IMR-90 (cell line): Measurements from ENCODE around the gene AZIN2. TPM values are rescaled to one million over a fixed set of nuclear protein-coding genes. Genes with fewer than 3 reads are reported as not detected.

Experiments
- ATAC-seq: fragments of 200-7000 bp; cut with Tn5 transposase; 2 replicates; pipeline ENCODE4 v1.9.1; 2020; ENCODE audit warnings: low read depth, mild to moderate bottlenecking, moderate library complexity
- Bru-seq: library from RNA; stranded (reverse); fragments of 400-500 nt; gene quantifications from one replicate; lab custom pipeline; 2021; lab: Mats Ljungman, UMichigan
- BruChase-seq, 2 experiments: library from RNA; stranded (reverse); fragments of 400-500 nt; gene quantifications; one replicate each; lab custom pipeline; 2021; lab: Mats Ljungman, UMichigan
- BruUV-seq: library from RNA; stranded (reverse); fragments of 400-500 nt; replicated peaks from 2 replicates; lab custom pipeline; 2021; lab: Mats Ljungman, UMichigan
- CTCF ChIA-PET: fragments of 300-600 bp; formaldehyde crosslinking; extraction: SDS; loops from one replicate; lab custom pipeline; 2021; ENCODE audit warnings: antibody characterized with exemption; lab: Yijun Ruan, JAX
- POLR2A ChIA-PET: fragments of 300-600 bp; sonication (Branson Sonifier 250); formaldehyde crosslinking; loops from one replicate; lab custom pipeline; 2022; ENCODE audit warnings: antibody characterized with exemption; ENCODE audit not compliant: unreplicated experiment; lab: Charles Lee
- DNase-seq: peaks from one replicate; pipeline ENCODE4 v3.0.0; 2013
- H2AFZ ChIP-seq: replicated peaks from 2 replicates; pipeline ENCODE3; 2013; ENCODE audit warnings: low read length, mild to moderate bottlenecking; ENCODE audit not compliant: poor library complexity
- H2AK5ac ChIP-seq: 2 replicates; pipeline ENCODE4 v1.6.1; 2013; ENCODE audit warnings: low read depth, low read length, inconsistent platforms
- H2AK9ac ChIP-seq: replicated peaks from 2 replicates; pipeline ENCODE3; 2013; ENCODE audit warnings: mild to moderate bottlenecking, low read depth, low read length, moderate library complexity; ENCODE audit not compliant: poor library complexity
- H2BK120ac ChIP-seq: 2 replicates; pipeline ENCODE4 v1.6.1; 2013; ENCODE audit warnings: low read depth, low read length, inconsistent platforms
- H2BK15ac ChIP-seq: 3 replicates; pipeline ENCODE4 v1.6.1; 2013; ENCODE audit warnings: low read depth, low read length, inconsistent platforms
- H2BK20ac ChIP-seq: 2 replicates; pipeline ENCODE4 v1.6.1; 2013; ENCODE audit warnings: low read depth, mild to moderate bottlenecking, inconsistent platforms, low read length, moderate library complexity
- H2BK5ac ChIP-seq: 2 replicates; pipeline ENCODE4 v1.6.1; 2013; ENCODE audit warnings: mild to moderate bottlenecking, low read depth, low read length, inconsistent platforms; ENCODE audit not compliant: poor library complexity, severe bottlenecking
- H3K14ac ChIP-seq: replicated peaks from 2 replicates; pipeline ENCODE4 v1.6.1; 2013; ENCODE audit warnings: low read depth, low read length, inconsistent platforms
- H3K18ac ChIP-seq: 2 replicates; pipeline ENCODE4 v1.6.1; 2013; ENCODE audit warnings: low read depth, low read length, control low read depth
- H3K23ac ChIP-seq: 2 replicates; pipeline ENCODE4 v1.6.1; 2013; ENCODE audit warnings: low read depth, low read length, inconsistent platforms
- H3K27ac ChIP-seq: 2 replicates; pipeline ENCODE4 v1.5.1; 2013; ENCODE audit warnings: mild to moderate bottlenecking, control low read depth, low read length; ENCODE audit not compliant: insufficient read depth
- H3K27me3 ChIP-seq: 2 replicates; pipeline ENCODE4 v1.6.1; 2013; ENCODE audit warnings: low read length; ENCODE audit not compliant: control insufficient read depth, insufficient read depth
- H3K36me3 ChIP-seq: 2 replicates; pipeline ENCODE4 v1.6.1; 2013; ENCODE audit warnings: low read length, mixed read lengths; ENCODE audit not compliant: control insufficient read depth, insufficient read depth
- H3K4ac ChIP-seq: 2 replicates; pipeline ENCODE4 v1.6.1; 2013; ENCODE audit warnings: low read depth, low read length, inconsistent platforms
- H3K4me1 ChIP-seq: 2 replicates; pipeline ENCODE4 v1.6.1; 2013; ENCODE audit warnings: low read length, mixed read lengths; ENCODE audit not compliant: control insufficient read depth, insufficient read depth
- H3K4me2 ChIP-seq: 2 replicates; pipeline ENCODE4 v1.6.1; 2013; ENCODE audit warnings: low read depth, mild to moderate bottlenecking, control low read depth, low read length, moderate library complexity
- H3K4me3 ChIP-seq: 2 replicates; pipeline ENCODE4 v1.5.1; 2013; ENCODE audit warnings: low read depth, mild to moderate bottlenecking, control low read depth, low read length, moderate library complexity; ENCODE audit not compliant: insufficient read depth
- H3K56ac ChIP-seq: 2 replicates; pipeline ENCODE4 v1.6.1; 2013; ENCODE audit warnings: low read length, inconsistent platforms; ENCODE audit not compliant: insufficient read depth; ENCODE audit errors: extremely low read depth
- H3K79me1 ChIP-seq, 2 experiments: 2 replicates each; pipeline ENCODE4 v1.6.1; 2013; ENCODE audit warnings: low read length in 2 of 2, inconsistent platforms in 1 of 2, low read depth in 1 of 2
- H3K9ac ChIP-seq: 2 replicates; pipeline ENCODE4 v1.6.1; 2013; ENCODE audit warnings: low read depth, low read length, control low read depth
- H3K9me1 ChIP-seq: 2 replicates; pipeline ENCODE4 v1.6.1; 2013; ENCODE audit warnings: low read length, inconsistent platforms; ENCODE audit not compliant: insufficient read depth
- H3K9me3 ChIP-seq: 2 replicates; pipeline ENCODE4 v1.6.1; 2013; ENCODE audit warnings: low read length; ENCODE audit not compliant: control insufficient read depth, insufficient read depth
- H4K20me1 ChIP-seq: 2 replicates; pipeline ENCODE4 v1.6.1; 2013; ENCODE audit warnings: low read length, inconsistent platforms; ENCODE audit not compliant: insufficient read depth
- H4K5ac ChIP-seq: 2 replicates; pipeline ENCODE4 v1.6.1; 2013; ENCODE audit warnings: mild to moderate bottlenecking, low read depth, low read length, control low read depth
- H4K8ac ChIP-seq, 2 experiments: 2 replicates each; pipeline ENCODE4 v1.6.1; 2013; ENCODE audit warnings: low read depth in 2 of 2, low read length in 2 of 2, control low read depth in 1 of 2, inconsistent platforms in 1 of 2
- H4K91ac ChIP-seq: 2 replicates; pipeline ENCODE4 v1.6.1; 2013; ENCODE audit warnings: low read depth, low read length, inconsistent platforms; ENCODE audit not compliant: insufficient read depth
- BHLHE40 ChIP-seq: fragments of 150-350 bp; IDR thresholded peaks from 2 replicates; pipeline ENCODE4 v1.6.1; 2016; ENCODE audit warnings: mild to moderate bottlenecking, low read depth, low read length
- CEBPB ChIP-seq: IDR thresholded peaks from 2 replicates; pipeline ENCODE4 v1.6.1; 2012; ENCODE audit warnings: low read depth, low read length, improper control_type of control experiment
- CHD1 ChIP-seq: IDR thresholded peaks from 2 replicates; pipeline ENCODE4 v1.6.1; 2012; ENCODE audit warnings: low read depth, low read length, improper control_type of control experiment
- MAFK ChIP-seq: IDR thresholded peaks from 2 replicates; pipeline ENCODE4 v1.6.1; 2012; ENCODE audit warnings: low read depth, low read length, improper control_type of control experiment
- MAZ ChIP-seq: IDR thresholded peaks from 2 replicates; pipeline ENCODE4 v1.6.1; 2012; ENCODE audit warnings: low read depth, mild to moderate bottlenecking, low read length, improper control_type of control experiment, moderate library complexity, borderline replicate concordance
- MXI1 ChIP-seq: IDR thresholded peaks from 2 replicates; pipeline ENCODE4 v1.6.1; 2012; ENCODE audit warnings: low read depth, mild to moderate bottlenecking, low read length, moderate library complexity, borderline replicate concordance
- NFE2L2 ChIP-seq: fragments of 150-350 bp; IDR thresholded peaks from 2 replicates; pipeline ENCODE4 v1.6.1; 2016; ENCODE audit warnings: low read depth, mild to moderate bottlenecking, low read length
- POLR2A ChIP-seq: IDR thresholded peaks from 2 replicates; pipeline ENCODE4 v1.6.1; 2012; ENCODE audit warnings: mild to moderate bottlenecking, low read depth, low read length
- RAD21 ChIP-seq: IDR thresholded peaks from 2 replicates; pipeline ENCODE4 v1.6.1; 2012; ENCODE audit warnings: low read length, improper control_type of control experiment
- RCOR1 ChIP-seq: IDR thresholded peaks from 2 replicates; pipeline ENCODE4 v1.6.1; 2012; ENCODE audit warnings: mild to moderate bottlenecking, low read length, improper control_type of control experiment; ENCODE audit not compliant: insufficient replicate concordance
- RFX5 ChIP-seq: IDR thresholded peaks from 2 replicates; pipeline ENCODE4 v1.8.0; 2012; ENCODE audit warnings: low read depth, mild to moderate bottlenecking, low read length, moderate library complexity
- SMC3 ChIP-seq: fragments of 150-350 bp; IDR thresholded peaks from 2 replicates; pipeline ENCODE4 v1.6.1; 2016; ENCODE audit warnings: low read depth, mild to moderate bottlenecking, antibody characterized with exemption, low read length, moderate library complexity
- WGBS, 2 experiments: methylation state at CpG; one replicate each; pipeline versions ENCODE4 v1.1.5 to v1.1.7; 2013; ENCODE audit warnings: missing lambda C conversion rate in 2 of 2; ENCODE audit not compliant: insufficient read length in 1 of 2; ENCODE audit errors: extremely low coverage in 2 of 2; 5-methylcytosine and 5-hydroxymethylcytosine counted together
- dilution Hi-C: fragments of 300-500 bp; cut with HindIII; formaldehyde crosslinking; loops from one replicate; pipeline ENCODE4 v1.14.3; 2018; ENCODE audit warnings: low sequenced_read_pairs; ENCODE audit not compliant: unreplicated experiment
- in situ Hi-C: fragments of 300-500 bp; cut with MboI; formaldehyde crosslinking; loops from 3 replicates; pipeline ENCODE4 v1.14.3; 2019; ENCODE audit warnings: low sequenced_read_pairs, inconsistent platforms, mixed read lengths
- intact Hi-C: fragments of 100-400 bp; cut with micrococcal nuclease; formaldehyde crosslinking; loops from 2 replicates; pipeline ENCODE4 v1.10.0; 2022
- long read RNA-seq: library from polyadenylated mRNA; unstranded; transcript quantifications from one replicate; pipeline ENCODE4 v2.0.0, GENCODE V29; 2021; ENCODE audit not compliant: unreplicated experiment
- polyA plus RNA-seq, 3 experiments: library from polyadenylated mRNA; depleted of rRNA; stranded (reverse); fragments of >200 nt; gene quantifications; 2 replicates each; pipeline ENCODE4 v1.2.3, GENCODE V29; 2012; ENCODE audit warnings: low replicate concordance in 1 of 3
- total RNA-seq: library from RNA; depleted of rRNA; stranded (reverse); fragments of >200 nt; gene quantifications from 2 replicates; pipeline ENCODE4 v1.2.3, GENCODE V29; 2012; rRNA removed
- TF ChIP-seq, protein P1 (sequence below): fragments of 150-350 bp; IDR thresholded peaks from 2 replicates; pipeline ENCODE4 v1.6.1; 2016; ENCODE audit warnings: low read depth, mild to moderate bottlenecking, low read length, moderate library complexity, borderline replicate concordance
- TF ChIP-seq, protein P2 (sequence below): fragments of 150-350 bp; IDR thresholded peaks from 2 replicates; pipeline ENCODE4 v1.6.1; 2017; ENCODE audit warnings: mild to moderate bottlenecking, antibody characterized with exemption, low read length, low read depth

AZIN2 gene
- 2.2 and 4.7 TPM in 2 replicates for total RNA-seq
- polyA plus RNA-seq (2012; rRNA removed), result 8.0 and 8.9 TPM in 2 replicates
- polyA plus RNA-seq (2012; cell fraction: cytosol; rRNA removed), result 7.5 and 10.8 TPM in 2 replicates
- 26.2 and 26.3 TPM in 2 replicates for polyA plus RNA-seq (2012; cell fraction: nucleus; rRNA removed; ENCODE audit: low replicate concordance)
- percentile 79 among the genes with signal in this experiment for Bru-seq, nascent RNA
- BruChase-seq, experiment 1, labeled RNA remaining after a 6-hour chase, result percentile 82 among the genes with signal in this experiment
- percentile 90 among the genes with signal in this experiment for BruChase-seq, experiment 2, labeled RNA remaining after a 2-hour chase
- long read RNA-seq, partial matches to known transcripts, result 4 of 10 reads
- long read RNA-seq, other reads (novel, unspliced or antisense), result 5 of 10 reads

DNA sequence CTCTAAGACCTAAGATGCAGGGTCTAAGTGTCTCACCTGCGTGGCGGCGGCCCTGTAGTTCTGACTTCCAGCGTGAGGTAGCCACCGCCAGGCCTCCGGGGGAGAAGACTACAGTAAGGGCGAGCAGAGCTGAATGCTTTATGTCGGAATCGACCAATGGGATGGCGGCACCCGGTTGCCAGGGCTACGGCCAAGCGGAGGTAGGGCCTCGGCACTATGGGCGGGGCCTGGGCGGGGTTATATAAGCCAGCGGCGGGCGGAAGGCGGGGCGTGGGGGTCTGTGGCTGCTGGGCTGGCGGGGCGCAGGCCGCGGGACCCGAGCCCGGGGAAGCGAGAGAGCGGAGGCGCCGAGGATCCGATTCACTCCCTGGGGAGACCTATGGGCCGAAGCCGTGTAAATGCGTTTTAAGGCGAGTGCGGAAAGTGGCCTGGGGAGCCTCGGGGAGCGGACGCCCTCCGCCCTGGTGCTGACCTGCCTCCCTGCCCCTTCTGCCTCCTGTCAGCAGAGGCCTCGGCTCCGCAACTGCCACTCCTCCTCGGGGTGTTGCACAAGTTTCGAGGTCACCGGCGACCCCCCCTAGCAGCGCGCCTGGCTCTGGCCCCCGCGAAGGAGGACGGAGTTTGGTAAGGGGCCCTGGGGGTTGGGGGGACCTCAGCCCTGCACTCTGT lies at the start of gene AZIN2:
Gene AZIN2 (plus strand): TSS at position 269 of the 669 bp plus-strand sequence. CDS start 1,097 bp downstream, outside the sequence.
- dilution Hi-C loops, result no loop called here
- peak within 1 kb of the TSS; percentile 97 for H2AFZ ChIP-seq
- intact Hi-C loops, result loop anchor here (10.0 kb wide), 1 partner anchor 256 kb away; no protein-coding TSS in a partner anchor
- peak within 1 kb of the TSS; percentile 84 for H2AK9ac ChIP-seq
- H2BK15ac ChIP-seq, result no peak within 1 kb of the TSS; the same call in 2 of the 3 replicates
- H3K36me3 ChIP-seq, result no peaks in the 10 kb centered on the region
- BruUV-seq, result no TSS peak
- peak; percentile 97 for ATAC-seq
- H3K14ac ChIP-seq, result peak within 1 kb of the TSS; percentile 98
- in situ Hi-C loops, result loop anchor here (25.0 kb wide), 1 partner anchor 531 kb away; no protein-coding TSS in a partner anchor
- no peaks in the 10 kb centered on the region for H3K9me3 ChIP-seq
- no peak within 1 kb of the TSS for H3K56ac ChIP-seq
- H3K4me3 ChIP-seq, result peak within 1 kb of the TSS; percentile 89
- H4K5ac ChIP-seq, result peak within 1 kb of the TSS; percentile 97
- H3K9ac ChIP-seq, result peak within 1 kb of the TSS; percentile 93
- H3K79me1 ChIP-seq, result peaks cover 5 to 17% of the 10 kb centered on the region in 2 experiments; a peak in 2 of 4 replicates
- CTCF ChIA-PET, result no interaction called here
- H2BK20ac ChIP-seq, result no peak within 1 kb of the TSS
- H3K27ac ChIP-seq, result peak within 1 kb of the TSS; percentile 78
- no peaks in the 10 kb centered on the region; the same call in none of the 2 replicates for H3K4me1 ChIP-seq
- DNase-seq, result peak; percentile 92
- peak within 1 kb of the TSS; percentile 55 for H2BK5ac ChIP-seq
- POLR2A ChIA-PET, result interaction anchor here (1.0 kb wide), 1 partner anchor 24 kb away, joined by 7 read pairs; no protein-coding TSS in a partner anchor
- H3K18ac ChIP-seq, result peak within 1 kb of the TSS; percentile 90
- peak within 1 kb of the TSS; percentile 82 for H3K23ac ChIP-seq
- H3K4ac ChIP-seq, result peak within 1 kb of the TSS; percentile 84
- 0% methylated on average over 7 of the region's 52 CpGs; no CpG with 5 or more reads in 1 of the 2 experiments for WGBS, 2 experiments
- H4K20me1 ChIP-seq, result 0 out of 2 replicates have a peak, but pooled peaks cover 3% of the 10 kb centered on the region
- H2AK5ac ChIP-seq, result peak within 1 kb of the TSS; percentile 47; the same call in 1 of the 2 replicates
- no peaks in the 10 kb centered on the region for H3K9me1 ChIP-seq
- H2BK120ac ChIP-seq, result peak within 1 kb of the TSS; percentile 49; the same call in 1 of the 2 replicates
- H3K4me2 ChIP-seq, result peak within 1 kb of the TSS; percentile 99
- no peaks in the 10 kb centered on the region for H3K27me3 ChIP-seq
- peak within 1 kb of the TSS; percentile 58 to 93 for H4K8ac ChIP-seq
- H4K91ac ChIP-seq, result no peak within 1 kb of the TSS
- no peak for TF ChIP-seq RCOR1
- TF ChIP-seq CEBPB, result no peak
- TF ChIP-seq POLR2A, result peak; percentile 83
- peak; percentile 64; the same call in 1 of the 2 replicates for TF ChIP-seq MXI1
- TF ChIP-seq MAFK, result no peak
- TF ChIP-seq, protein P1, sequence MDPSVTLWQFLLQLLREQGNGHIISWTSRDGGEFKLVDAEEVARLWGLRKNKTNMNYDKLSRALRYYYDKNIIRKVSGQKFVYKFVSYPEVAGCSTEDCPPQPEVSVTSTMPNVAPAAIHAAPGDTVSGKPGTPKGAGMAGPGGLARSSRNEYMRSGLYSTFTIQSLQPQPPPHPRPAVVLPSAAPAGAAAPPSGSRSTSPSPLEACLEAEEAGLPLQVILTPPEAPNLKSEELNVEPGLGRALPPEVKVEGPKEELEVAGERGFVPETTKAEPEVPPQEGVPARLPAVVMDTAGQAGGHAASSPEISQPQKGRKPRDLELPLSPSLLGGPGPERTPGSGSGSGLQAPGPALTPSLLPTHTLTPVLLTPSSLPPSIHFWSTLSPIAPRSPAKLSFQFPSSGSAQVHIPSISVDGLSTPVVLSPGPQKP, result no peak
- TF ChIP-seq RAD21, result no peak
- peak; percentile 47; the same call in 1 of the 2 replicates for TF ChIP-seq MAZ
- no peak for TF ChIP-seq BHLHE40
- TF ChIP-seq NFE2L2, result no peak
- TF ChIP-seq CHD1, result no peak
- TF ChIP-seq, protein P2, sequence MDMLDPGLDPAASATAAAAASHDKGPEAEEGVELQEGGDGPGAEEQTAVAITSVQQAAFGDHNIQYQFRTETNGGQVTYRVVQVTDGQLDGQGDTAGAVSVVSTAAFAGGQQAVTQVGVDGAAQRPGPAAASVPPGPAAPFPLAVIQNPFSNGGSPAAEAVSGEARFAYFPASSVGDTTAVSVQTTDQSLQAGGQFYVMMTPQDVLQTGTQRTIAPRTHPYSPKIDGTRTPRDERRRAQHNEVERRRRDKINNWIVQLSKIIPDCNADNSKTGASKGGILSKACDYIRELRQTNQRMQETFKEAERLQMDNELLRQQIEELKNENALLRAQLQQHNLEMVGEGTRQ, result no peak
- no peak for TF ChIP-seq RFX5
- no peak for TF ChIP-seq SMC3
